ENCODE measurements around the gene FSD1.

FSD1 gene

DNA sequence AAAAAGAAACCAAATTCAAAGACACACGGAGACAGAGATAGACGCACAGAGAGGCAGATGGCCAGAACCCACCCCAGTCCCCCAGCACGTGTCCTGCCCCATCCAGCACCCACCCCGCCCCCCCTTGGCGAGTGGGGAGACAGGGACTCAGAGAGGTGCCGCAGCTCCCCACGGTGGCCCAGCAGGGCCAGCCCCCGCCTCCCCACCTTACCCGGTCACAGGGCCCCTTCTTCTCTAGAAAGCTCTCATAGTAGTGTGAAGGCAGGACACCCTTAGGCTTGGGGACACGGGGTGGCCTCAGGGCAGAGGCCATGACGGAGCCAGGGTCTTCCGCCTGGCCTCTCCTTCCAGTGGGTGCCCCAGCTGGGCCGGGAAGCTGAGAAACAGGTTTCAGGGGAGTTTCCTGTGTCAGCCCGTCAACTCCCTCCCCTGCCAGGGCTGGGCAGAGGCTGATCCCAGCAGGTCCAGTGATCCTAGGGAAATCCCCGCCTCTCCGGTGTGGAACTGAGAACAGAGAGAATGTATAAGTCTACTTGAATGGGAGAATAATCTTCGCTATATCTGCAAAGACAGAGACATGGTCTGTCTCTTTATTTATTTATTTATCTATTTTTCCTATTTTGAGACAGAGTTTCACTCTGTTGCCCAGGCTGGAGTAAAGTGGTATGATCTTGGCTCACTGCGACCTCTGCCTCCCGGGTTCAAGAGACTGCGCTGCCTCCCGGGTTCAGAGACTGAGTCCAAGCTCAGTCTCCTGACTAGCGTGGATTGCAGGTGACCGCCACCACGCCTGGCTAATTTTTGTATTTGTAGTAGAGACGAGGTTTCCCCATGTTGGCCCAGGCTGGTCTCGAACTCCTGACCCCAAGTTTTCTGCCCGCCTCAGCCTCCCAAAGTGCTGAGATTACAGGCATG is 34.3 kb downstream of the FSD1 start, which contains the start of gene STAP2:
TSS of gene STAP2 (minus strand) at position 387 of the 915 bp plus-strand sequence. CDS start at position 313, 74 bp downstream.
- Histone ChIP-seq H3K36me3 (ENCODE audit: control insufficient read depth, insufficient read depth, low read length) (no peaks in the 10 kb centered on the region), H3K4me3 (replicated peaks; ENCODE audit: low read depth, low read length) (peak within 1 kb of the TSS; percentile 61), H3K27me3 (replicated peaks; ENCODE audit: control insufficient read depth, insufficient read depth, low read length) (no peaks in the 10 kb centered on the region)
- TF ChIP-seq, protein P1, sequence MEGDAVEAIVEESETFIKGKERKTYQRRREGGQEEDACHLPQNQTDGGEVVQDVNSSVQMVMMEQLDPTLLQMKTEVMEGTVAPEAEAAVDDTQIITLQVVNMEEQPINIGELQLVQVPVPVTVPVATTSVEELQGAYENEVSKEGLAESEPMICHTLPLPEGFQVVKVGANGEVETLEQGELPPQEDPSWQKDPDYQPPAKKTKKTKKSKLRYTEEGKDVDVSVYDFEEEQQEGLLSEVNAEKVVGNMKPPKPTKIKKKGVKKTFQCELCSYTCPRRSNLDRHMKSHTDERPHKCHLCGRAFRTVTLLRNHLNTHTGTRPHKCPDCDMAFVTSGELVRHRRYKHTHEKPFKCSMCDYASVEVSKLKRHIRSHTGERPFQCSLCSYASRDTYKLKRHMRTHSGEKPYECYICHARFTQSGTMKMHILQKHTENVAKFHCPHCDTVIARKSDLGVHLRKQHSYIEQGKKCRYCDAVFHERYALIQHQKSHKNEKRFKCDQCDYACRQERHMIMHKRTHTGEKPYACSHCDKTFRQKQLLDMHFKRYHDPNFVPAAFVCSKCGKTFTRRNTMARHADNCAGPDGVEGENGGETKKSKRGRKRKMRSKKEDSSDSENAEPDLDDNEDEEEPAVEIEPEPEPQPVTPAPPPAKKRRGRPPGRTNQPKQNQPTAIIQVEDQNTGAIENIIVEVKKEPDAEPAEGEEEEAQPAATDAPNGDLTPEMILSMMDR (IDR thresholded peaks at IDR 0.05; ENCODE audit: insufficient read depth, low read length, poor library complexity, severe bottlenecking), result no peak
- no peak for DNase-seq (ENCODE audit: extremely low read depth, insufficient read length)

DNA sequence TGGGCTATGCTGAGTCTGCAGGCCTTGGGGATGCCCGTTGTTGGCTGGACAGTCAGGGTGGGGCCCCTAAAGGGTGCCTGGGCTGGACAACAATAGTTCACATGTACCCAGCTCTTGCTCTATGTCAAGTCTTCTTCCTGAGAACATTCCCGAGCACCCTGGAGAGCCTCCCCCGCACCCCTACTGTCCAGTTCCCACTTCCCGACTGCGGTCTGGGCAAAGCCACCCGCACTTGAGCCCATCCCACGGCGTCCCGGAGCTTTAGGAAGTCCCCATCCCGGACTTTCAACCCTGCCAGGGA is 37.9 kb downstream of the FSD1 start:
- peak overlapping the region; percentile 67 for H3K4me3 ChIP-seq (replicated peaks; ENCODE audit: low read depth, low read length)
- DNase-seq (ENCODE audit: extremely low read depth, insufficient read length), result no peak
- TF ChIP-seq, protein P1 (IDR thresholded peaks at IDR 0.05; ENCODE audit: insufficient read depth, low read length, poor library complexity, severe bottlenecking), result no peak
- no peaks in the 10 kb centered on the region for H3K27me3 ChIP-seq (replicated peaks; ENCODE audit: control insufficient read depth, insufficient read depth, low read length)
- no peaks in the 10 kb centered on the region; the same call in none of the 2 replicates for H3K36me3 ChIP-seq (ENCODE audit: control insufficient read depth, insufficient read depth, low read length)

DNA sequence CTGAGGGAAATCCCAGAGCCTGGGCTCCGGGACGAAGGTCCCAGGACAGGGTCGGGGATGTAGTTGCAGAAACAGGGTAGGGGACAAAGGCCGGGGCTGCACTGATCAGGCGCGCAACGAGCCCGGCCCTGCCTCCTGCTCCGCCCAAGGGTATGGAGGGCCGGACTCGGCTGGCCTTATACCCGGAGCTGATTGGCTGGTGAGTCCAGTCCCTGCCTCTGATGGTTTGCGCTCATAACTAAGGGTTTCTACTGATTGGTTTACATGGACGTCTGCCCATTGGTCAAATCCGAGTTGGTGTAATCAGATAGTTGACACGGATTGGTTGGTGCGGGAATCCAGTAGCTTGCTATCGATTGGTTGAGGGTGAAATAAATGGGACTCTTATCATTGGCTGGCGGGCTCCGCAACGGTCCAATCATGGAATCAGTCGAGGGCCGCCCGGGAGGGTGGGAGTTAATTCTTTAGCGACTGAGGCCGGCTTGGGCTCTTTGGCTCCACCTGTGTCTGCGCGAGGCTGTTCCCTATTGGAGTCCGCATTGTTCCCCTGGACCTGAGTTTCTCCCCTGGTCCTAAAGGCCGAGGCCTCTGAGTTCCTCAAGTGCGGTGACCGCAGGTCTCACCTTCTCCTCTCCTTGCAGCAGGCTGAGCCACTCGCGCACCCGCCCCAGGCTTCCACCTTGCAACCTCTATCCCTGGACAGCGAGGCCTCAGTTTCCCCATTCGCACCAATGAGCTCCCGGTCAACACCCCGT is 38.4 kb downstream of the FSD1 start:
- Histone ChIP-seq H3K27me3 (replicated peaks; ENCODE audit: control insufficient read depth, insufficient read depth, low read length) (no peaks in the 10 kb centered on the region), H3K36me3 (ENCODE audit: control insufficient read depth, insufficient read depth, low read length) (no peaks in the 10 kb centered on the region; the same call in none of the 2 replicates), H3K4me3 (replicated peaks; ENCODE audit: low read depth, low read length) (peak overlapping the region; percentile 74)
- DNase-seq (ENCODE audit: extremely low read depth, insufficient read length), result peak; percentile 93
- TF ChIP-seq, protein P1 (IDR thresholded peaks at IDR 0.05; ENCODE audit: insufficient read depth, low read length, poor library complexity, severe bottlenecking), result peak; percentile 38

DNA sequence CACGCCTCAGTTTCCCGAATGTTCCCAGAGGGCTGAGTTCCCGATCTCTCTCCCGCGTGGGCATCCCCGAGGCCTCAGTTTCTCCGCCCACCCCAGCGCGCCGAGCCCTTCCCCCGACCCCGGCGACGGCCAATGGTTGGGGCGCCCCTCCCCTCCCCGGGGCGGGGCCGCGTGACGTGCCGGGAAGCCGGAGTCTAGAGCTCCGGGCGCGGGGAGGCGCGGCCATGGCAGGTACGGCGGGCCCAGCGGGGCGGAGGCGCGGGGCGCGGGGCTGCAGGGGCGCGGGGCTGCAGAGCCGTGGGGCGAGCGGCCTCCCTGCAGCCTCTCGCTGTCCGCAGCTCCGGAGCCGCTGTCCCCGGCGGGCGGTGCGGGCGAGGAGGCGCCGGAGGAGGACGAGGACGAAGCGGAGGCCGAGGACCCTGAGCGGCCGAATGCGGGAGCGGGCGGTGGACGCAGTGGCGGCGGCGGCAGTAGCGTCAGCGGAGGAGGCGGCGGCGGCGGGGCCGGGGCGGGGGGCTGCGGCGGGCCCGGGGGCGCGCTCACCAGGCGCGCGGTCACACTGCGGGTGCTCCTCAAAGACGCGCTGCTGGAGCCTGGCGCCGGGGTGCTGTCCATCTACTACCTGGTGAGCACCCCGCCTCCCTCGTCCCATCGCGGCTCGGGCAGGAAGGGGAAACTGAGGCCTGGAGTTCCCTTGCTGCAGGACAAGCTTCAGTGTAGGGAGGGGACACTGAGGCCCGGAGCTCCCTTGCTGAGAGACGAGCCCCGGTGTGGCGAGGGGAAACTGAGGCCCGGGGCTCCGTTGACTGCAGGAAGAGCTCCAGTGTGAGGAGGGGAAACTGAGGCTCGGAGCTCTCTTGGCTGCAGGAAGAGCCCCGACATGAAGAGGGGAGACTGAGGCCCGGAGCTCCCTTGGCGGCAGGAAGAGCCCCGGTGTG is 39.2 kb downstream of the FSD1 start, which contains the start of gene MPND:
TSS of gene MPND (plus strand) at position 193 of the 938 bp plus-strand sequence. CDS start at position 225, 32 bp downstream.
- Histone ChIP-seq H3K4me3 (replicated peaks; ENCODE audit: low read depth, low read length) (peak within 1 kb of the TSS; percentile 74), H3K27me3 (replicated peaks; ENCODE audit: control insufficient read depth, insufficient read depth, low read length) (no peaks in the 10 kb centered on the region)
- TF ChIP-seq, protein P1 (IDR thresholded peaks at IDR 0.05; ENCODE audit: insufficient read depth, low read length, poor library complexity, severe bottlenecking), result no peak

More for the DNA sequence above, 39.2 kb downstream of the FSD1 start, which contains the start of gene MPND:
- peak; percentile 92 for DNase-seq (ENCODE audit: extremely low read depth, insufficient read length)
- no peaks in the 10 kb centered on the region; the same call in none of the 2 replicates for H3K36me3 ChIP-seq (ENCODE audit: control insufficient read depth, insufficient read depth, low read length)
